Type B pancreatic cell (in vitro differentiated cells): ENCODE measurements around the gene ARHGAP6. TPM values are rescaled to one million over a fixed set of nuclear protein-coding genes. Genes with fewer than 3 reads are reported as not detected.
A peak's percentile ranks its signal among the peaks of the same experiment; 100 is the strongest.

Experiments used
- DNase-seq: peaks from one replicate; pipeline ENCODE4 v3.0.0; 2021; ENCODE audit warnings: mixed read lengths; ENCODE audit not compliant: unreplicated experiment; ENCODE audit errors: extremely low spot score
- H3K27ac Mint-ChIP-seq: 2 replicates; pipeline ENCODE4 v1.8.0; 2021; ENCODE audit warnings: mild to moderate bottlenecking, mixed read lengths
- H3K27me3 Mint-ChIP-seq: 2 replicates; pipeline ENCODE4 v1.8.0; 2021; ENCODE audit warnings: mixed read lengths
- H3K36me3 Mint-ChIP-seq: 2 replicates; pipeline ENCODE4 v1.8.0; 2021; ENCODE audit warnings: mixed read lengths
- H3K4me1 Mint-ChIP-seq: one replicate; pipeline ENCODE4 v1.8.0; 2021; ENCODE audit warnings: mixed read lengths; ENCODE audit not compliant: unreplicated experiment
- H3K4me3 Mint-ChIP-seq: 2 replicates; pipeline ENCODE4 v1.8.0; 2021; ENCODE audit warnings: mild to moderate bottlenecking, mixed read lengths
- H3K9me3 Mint-ChIP-seq: 2 replicates; pipeline ENCODE4 v1.8.0; 2021; ENCODE audit warnings: mixed read lengths
- CTCF ChIP-seq: fragments of 200-600 bp; sonication (generic); conservative IDR thresholded peaks from 2 replicates; pipeline ENCODE4 v1.5.0; 2021; ENCODE audit warnings: antibody characterized with exemption, mild to moderate bottlenecking
- total RNA-seq: library from RNA; stranded (reverse); gene quantifications from 2 replicates; pipeline ENCODE4 v1.2.1, GENCODE V29; 2021; ENCODE audit warnings: low replicate concordance

ARHGAP6 gene
- total RNA-seq, 1 donor from 2014 or later = 10.1 TPM

GRCh38 chrX:11393949-11394654, 271.6 kb downstream of the ARHGAP6 start:
- Mint-ChIP-seq H3K36me3 (no peaks in the 10 kb centered on the region), H3K27ac (no peak overlapping the region), H3K4me3 (no peak overlapping the region), H3K4me1 (no peaks in the 10 kb centered on the region), H3K27me3 (no peaks in the 10 kb centered on the region), H3K9me3 (peaks cover 1% of the 10 kb centered on the region)
- no peak for DNase-seq
- TF ChIP-seq CTCF = no peak

- Mint-ChIP-seq H3K27me3 (no peaks in the 10 kb centered on the region), H3K27ac (peak overlapping the region; percentile 93), H3K4me3 (no peak overlapping the region), H3K9me3 (peaks cover 11% of the 10 kb centered on the region), H3K4me1 (peaks cover 5% of the 10 kb centered on the region), H3K36me3 (no peaks in the 10 kb centered on the region)
- no peak for DNase-seq
- TF ChIP-seq CTCF = no peak
Observed at GRCh38 chrX:11386812-11387211, 278.9 kb downstream of the ARHGAP6 start.

GRCh38 chrX:11386001-11386523, 279.7 kb downstream of the ARHGAP6 start:
- peak overlapping the region; percentile 55 for H3K4me3 Mint-ChIP-seq
- no peak for TF ChIP-seq CTCF
- no peaks in the 10 kb centered on the region for H3K27me3 Mint-ChIP-seq
- no peaks in the 10 kb centered on the region for H3K36me3 Mint-ChIP-seq
- DNase-seq = no peak
- H3K9me3 Mint-ChIP-seq = peaks cover 11% of the 10 kb centered on the region
- H3K4me1 Mint-ChIP-seq = peaks cover 5% of the 10 kb centered on the region
- H3K27ac Mint-ChIP-seq = peak overlapping the region; percentile 93

GRCh38 chrX:11382930-11383329, 282.8 kb downstream of the ARHGAP6 start:
- no peak overlapping the region for H3K4me3 Mint-ChIP-seq
- no peaks in the 10 kb centered on the region for H3K36me3 Mint-ChIP-seq
- H3K27me3 Mint-ChIP-seq = no peaks in the 10 kb centered on the region
- H3K27ac Mint-ChIP-seq = no peak overlapping the region
- H3K4me1 Mint-ChIP-seq = peaks cover 5% of the 10 kb centered on the region
- no peak for TF ChIP-seq CTCF
- no peak for DNase-seq
- peaks cover 7% of the 10 kb centered on the region for H3K9me3 Mint-ChIP-seq

GRCh38 chrX:11381464-11381863, 284.3 kb downstream of the ARHGAP6 start:
- peak; percentile 74 for TF ChIP-seq CTCF
- no peak overlapping the region for H3K27ac Mint-ChIP-seq
- H3K4me3 Mint-ChIP-seq = no peak overlapping the region
- H3K36me3 Mint-ChIP-seq = no peaks in the 10 kb centered on the region
- DNase-seq = no peak
- peaks cover 5% of the 10 kb centered on the region for H3K9me3 Mint-ChIP-seq
- no peaks in the 10 kb centered on the region for H3K27me3 Mint-ChIP-seq
- peaks cover 5% of the 10 kb centered on the region for H3K4me1 Mint-ChIP-seq
